Hepatocyte (in vitro differentiated cells): Measurements from ENCODE around the gene MGMT. TPM values are rescaled to one million over a fixed set of nuclear protein-coding genes. Genes with fewer than 3 reads are reported as not detected.

Experiments used
- DNase-seq: peaks from one replicate; pipeline ENCODE4 v3.0.0-alpha.2; 2016; ENCODE audit warnings: low spot score
- H2AFZ ChIP-seq: fragments of 200-600 bp; sonication (generic); 2 replicates; pipeline ENCODE4 v1.6.0; 2016; ENCODE audit warnings: antibody characterized with exemption, mild to moderate bottlenecking
- H3K27ac ChIP-seq: fragments of 200-600 bp; sonication (generic); 2 replicates; pipeline ENCODE4 v1.5.1; 2016; ENCODE audit warnings: mild to moderate bottlenecking
- H3K27me3 ChIP-seq: fragments of 200-600 bp; sonication (generic); 2 replicates; pipeline ENCODE4 v1.6.1; 2016
- H3K36me3 ChIP-seq: fragments of 200-600 bp; sonication (generic); replicated peaks from 2 replicates; pipeline ENCODE4 v1.5.1; 2016; ENCODE audit warnings: low read depth; ENCODE audit not compliant: insufficient read depth
- H3K4me1 ChIP-seq: fragments of 200-600 bp; sonication (generic); 2 replicates; pipeline ENCODE4 v1.5.1; 2016; ENCODE audit warnings: mild to moderate bottlenecking, moderate library complexity; ENCODE audit not compliant: insufficient read depth
- H3K4me2 ChIP-seq: fragments of 200-600 bp; sonication (generic); 2 replicates; pipeline ENCODE4 v1.6.0; 2016
- H3K4me3 ChIP-seq: fragments of 200-600 bp; sonication (generic); 2 replicates; pipeline ENCODE4 v1.5.1; 2016; ENCODE audit warnings: mild to moderate bottlenecking
- H3K79me2 ChIP-seq: fragments of 200-600 bp; sonication (generic); 2 replicates; pipeline ENCODE4 v1.6.0; 2017; ENCODE audit warnings: mild to moderate bottlenecking
- H3K9me2 ChIP-seq: fragments of 200-600 bp; sonication (generic); replicated peaks from 2 replicates; pipeline ENCODE4 v1.6.0; 2017; ENCODE audit warnings: mild to moderate bottlenecking; ENCODE audit not compliant: insufficient read depth
- H3K9me3 ChIP-seq: fragments of 200-600 bp; sonication (generic); 2 replicates; pipeline ENCODE4 v1.5.1; 2016; ENCODE audit warnings: low read depth, mild to moderate bottlenecking
- H4K20me1 ChIP-seq: fragments of 200-600 bp; sonication (generic); 2 replicates; pipeline ENCODE4 v1.6.0; 2016; ENCODE audit warnings: mild to moderate bottlenecking; ENCODE audit not compliant: insufficient read depth, poor library complexity, severe bottlenecking
- EZH2 ChIP-seq: fragments of 200-600 bp; sonication (generic); IDR thresholded peaks from 2 replicates; pipeline ENCODE4 v1.6.1; 2016; ENCODE audit warnings: antibody characterized with exemption, mild to moderate bottlenecking, borderline replicate concordance
- EZH2phosphoT487 ChIP-seq: fragments of 200-600 bp; sonication (generic); IDR thresholded peaks from one replicate; pipeline ENCODE4 v1.6.1; 2018; ENCODE audit warnings: antibody characterized with exemption, mild to moderate bottlenecking, low read depth, moderate library complexity; ENCODE audit not compliant: unreplicated experiment, severe bottlenecking
- WGBS: methylation state at CpG from one replicate; pipeline ENCODE4 v1.1.6; 2016; ENCODE audit warnings: low lambda C conversion rate; ENCODE audit errors: missing lambda C conversion rate; 5-methylcytosine and 5-hydroxymethylcytosine counted together
- polyA plus RNA-seq: library from polyadenylated mRNA; unstranded; fragments of >200 nt; fragmentation: Nextera tagmentation; extraction: Ambion mirVana; gene quantifications from 2 replicates; pipeline ENCODE4 v1.2.1, GENCODE V29; 2016
- total RNA-seq: library from RNA; depleted of rRNA; stranded (reverse); fragments of >200 nt; gene quantifications from 2 replicates; pipeline ENCODE4 v1.2.3, GENCODE V29; 2014
- TF ChIP-seq, protein P1 (sequence below): fragments of 200-600 bp; sonication (generic); IDR thresholded peaks from 2 replicates; pipeline ENCODE4 v1.5.1; 2016; ENCODE audit warnings: antibody characterized with exemption, mild to moderate bottlenecking; ENCODE audit not compliant: poor library complexity

Gene MGMT
- total and polyA plus RNA-seq, 2 experiments from 2014 or later: 41.5 to 41.9 TPM

- no peaks in the 10 kb centered on the region for H4K20me1 ChIP-seq
- H3K4me1 ChIP-seq: peaks cover 9% of the 10 kb centered on the region
- DNase-seq: no peak
- WGBS: 87% methylated on average over 10 of the region's 10 CpGs
- H3K79me2 ChIP-seq: no peaks in the 10 kb centered on the region
- H3K27me3 ChIP-seq: no peaks in the 10 kb centered on the region
- no peak overlapping the region for H3K4me3 ChIP-seq
- no peak overlapping the region for H3K27ac ChIP-seq
- H2AFZ ChIP-seq: no peak overlapping the region
- TF ChIP-seq EZH2phosphoT487 (no peak), EZH2 (no peak)
- TF ChIP-seq, protein P1, sequence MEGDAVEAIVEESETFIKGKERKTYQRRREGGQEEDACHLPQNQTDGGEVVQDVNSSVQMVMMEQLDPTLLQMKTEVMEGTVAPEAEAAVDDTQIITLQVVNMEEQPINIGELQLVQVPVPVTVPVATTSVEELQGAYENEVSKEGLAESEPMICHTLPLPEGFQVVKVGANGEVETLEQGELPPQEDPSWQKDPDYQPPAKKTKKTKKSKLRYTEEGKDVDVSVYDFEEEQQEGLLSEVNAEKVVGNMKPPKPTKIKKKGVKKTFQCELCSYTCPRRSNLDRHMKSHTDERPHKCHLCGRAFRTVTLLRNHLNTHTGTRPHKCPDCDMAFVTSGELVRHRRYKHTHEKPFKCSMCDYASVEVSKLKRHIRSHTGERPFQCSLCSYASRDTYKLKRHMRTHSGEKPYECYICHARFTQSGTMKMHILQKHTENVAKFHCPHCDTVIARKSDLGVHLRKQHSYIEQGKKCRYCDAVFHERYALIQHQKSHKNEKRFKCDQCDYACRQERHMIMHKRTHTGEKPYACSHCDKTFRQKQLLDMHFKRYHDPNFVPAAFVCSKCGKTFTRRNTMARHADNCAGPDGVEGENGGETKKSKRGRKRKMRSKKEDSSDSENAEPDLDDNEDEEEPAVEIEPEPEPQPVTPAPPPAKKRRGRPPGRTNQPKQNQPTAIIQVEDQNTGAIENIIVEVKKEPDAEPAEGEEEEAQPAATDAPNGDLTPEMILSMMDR: no peak
- no peaks in the 10 kb centered on the region for H3K9me2 ChIP-seq
- H3K4me2 ChIP-seq: no peak overlapping the region
- no peaks in the 10 kb centered on the region for H3K36me3 ChIP-seq
- no peaks in the 10 kb centered on the region for H3K9me3 ChIP-seq
Measured at GRCh38 chr10:129601737-129602136, 134.7 kb downstream of the MGMT start.

DNA sequence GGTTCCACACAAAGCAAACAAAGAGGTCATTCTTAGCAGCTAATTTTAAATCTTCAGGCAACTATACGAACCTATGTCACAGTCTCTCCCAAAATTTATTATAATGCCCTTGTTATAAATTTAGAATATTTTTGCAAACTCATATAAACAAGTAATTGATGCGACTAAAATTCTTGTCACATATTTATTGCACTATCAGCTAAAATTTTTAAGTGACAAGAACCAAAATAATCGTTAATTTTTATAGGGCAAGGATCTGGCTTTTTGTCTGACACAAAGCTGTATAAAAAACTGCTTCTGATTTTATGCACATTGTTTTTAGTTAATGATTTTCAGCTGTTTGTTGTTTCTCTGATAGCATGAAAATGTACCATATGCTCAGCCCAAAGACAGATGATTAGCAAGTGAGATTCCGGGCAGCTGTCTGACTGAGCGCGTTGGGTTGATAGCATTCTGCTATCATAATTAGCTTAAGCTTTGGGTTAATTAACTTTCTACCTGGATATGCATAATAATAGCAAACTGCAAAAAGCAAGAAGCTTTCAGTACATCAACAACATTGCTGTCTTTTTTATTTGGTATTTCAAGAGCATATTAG, 136.0 kb downstream of the MGMT start:
- no peak overlapping the region for H2AFZ ChIP-seq
- no peaks in the 10 kb centered on the region for H3K27me3 ChIP-seq
- 82% methylated on average over 6 of the region's 6 CpGs for WGBS
- no peaks in the 10 kb centered on the region for H3K79me2 ChIP-seq
- no peak overlapping the region for H3K4me2 ChIP-seq
- H3K27ac ChIP-seq: no peak overlapping the region
- H4K20me1 ChIP-seq: no peaks in the 10 kb centered on the region
- no peak for TF ChIP-seq EZH2
- TF ChIP-seq EZH2phosphoT487: no peak
- TF ChIP-seq, protein P1: no peak
- peaks cover 9% of the 10 kb centered on the region for H3K4me1 ChIP-seq
- no peaks in the 10 kb centered on the region for H3K36me3 ChIP-seq
- no peak for DNase-seq
- H3K9me3 ChIP-seq: no peaks in the 10 kb centered on the region
- H3K9me2 ChIP-seq: no peaks in the 10 kb centered on the region
- no peak overlapping the region for H3K4me3 ChIP-seq

DNA sequence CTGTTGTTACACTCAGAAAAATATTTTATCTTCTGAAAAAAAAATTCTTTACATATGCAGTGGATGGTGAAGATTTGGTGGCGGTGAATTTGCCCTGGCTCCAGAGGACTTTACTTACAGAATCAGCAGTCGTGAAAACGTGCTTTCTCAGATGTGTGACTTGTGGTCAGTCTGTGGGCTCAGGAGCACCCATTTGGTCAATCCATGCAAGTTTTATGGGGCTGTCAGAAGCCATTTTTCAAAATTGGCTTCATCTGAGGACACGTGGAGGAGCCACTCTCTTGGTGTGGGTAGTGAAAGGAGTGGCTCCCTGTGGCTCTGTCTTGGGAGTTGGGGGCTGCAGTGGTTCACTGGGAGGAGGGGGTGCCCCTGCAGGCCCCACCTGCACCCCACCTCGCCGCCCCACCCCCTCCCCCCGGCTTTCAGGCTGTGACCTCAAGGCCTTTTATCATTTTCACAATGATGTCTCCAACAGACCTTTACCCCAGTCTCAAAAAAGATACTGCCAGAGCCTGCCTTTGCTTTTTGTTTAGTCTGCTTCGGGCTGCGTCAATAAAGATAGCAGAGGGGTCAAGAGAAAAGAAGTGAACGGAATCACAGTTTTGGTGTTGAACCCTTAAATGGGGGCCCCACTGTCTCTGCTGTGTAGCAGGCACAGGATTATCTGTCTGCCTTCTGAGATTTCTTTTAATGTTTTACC, 137.4 kb downstream of the MGMT start:
- Histone ChIP-seq H3K4me2 (no peak overlapping the region), H3K27ac (no peak overlapping the region), H3K9me3 (no peaks in the 10 kb centered on the region), H3K4me1 (peaks cover 9% of the 10 kb centered on the region), H3K36me3 (no peaks in the 10 kb centered on the region), H4K20me1 (no peaks in the 10 kb centered on the region), H3K79me2 (no peaks in the 10 kb centered on the region), H3K4me3 (no peak overlapping the region), H3K27me3 (no peaks in the 10 kb centered on the region), H3K9me2 (no peaks in the 10 kb centered on the region), H2AFZ (no peak overlapping the region)
- TF ChIP-seq EZH2 (no peak), EZH2phosphoT487 (no peak)
- TF ChIP-seq, protein P1: no peak
- no peak for DNase-seq
- WGBS: 58% methylated on average over 10 of the region's 10 CpGs
